GM23338 (cell line): ENCODE measurements around the gene NAPSA. TPM values are rescaled to one million over a fixed set of nuclear protein-coding genes. Genes with fewer than 3 reads are reported as not detected.

Experiments used
- ATAC-seq: fragments of 200-7000 bp; cut with Tn5 transposase; 3 replicates; pipeline ENCODE4 v1.9.1; 2020
- DNase-seq: peaks from one replicate; pipeline ENCODE4 v3.0.0-alpha.2; 2015; ENCODE audit warnings: low spot score
- H2AFZ ChIP-seq: fragments of 200-600 bp; sonication (generic); 2 replicates; pipeline ENCODE4 v1.8.0; 2016; ENCODE audit warnings: antibody characterized with exemption, mild to moderate bottlenecking, moderate library complexity
- H3F3A ChIP-seq: fragments of 200-600 bp; sonication (generic); replicated peaks from 2 replicates; pipeline ENCODE4 v1.8.0; 2017; ENCODE audit warnings: antibody characterized with exemption, mixed run types, low read depth
- H3K27ac ChIP-seq: fragments of 200-600 bp; sonication (generic); 2 replicates; pipeline ENCODE4 v1.6.1; 2016; ENCODE audit warnings: low read depth
- H3K27me3 ChIP-seq: fragments of 200-600 bp; sonication (generic); 2 replicates; pipeline ENCODE4 v1.8.0; 2016; ENCODE audit warnings: mild to moderate bottlenecking, mixed run types, moderate library complexity; ENCODE audit not compliant: insufficient read depth
- H3K36me3 ChIP-seq: fragments of 200-600 bp; sonication (generic); 2 replicates; pipeline ENCODE4 v1.8.0; 2016; ENCODE audit warnings: mild to moderate bottlenecking; ENCODE audit not compliant: insufficient read depth
- H3K4me1 ChIP-seq: fragments of 200-600 bp; sonication (generic); 2 replicates; pipeline ENCODE4 v1.8.0; 2016; ENCODE audit warnings: mild to moderate bottlenecking, moderate library complexity; ENCODE audit not compliant: insufficient read depth
- H3K4me2 ChIP-seq: fragments of 200-600 bp; sonication (generic); 2 replicates; pipeline ENCODE4 v1.7.1; 2017; ENCODE audit warnings: mixed run types
- H3K4me3 ChIP-seq: fragments of 200-600 bp; sonication (generic); 2 replicates; pipeline ENCODE4 v1.6.1; 2016; ENCODE audit warnings: mixed run types
- H3K79me2 ChIP-seq: fragments of 200-600 bp; sonication (generic); replicated peaks from 2 replicates; pipeline ENCODE4 v1.8.0; 2017; ENCODE audit warnings: mild to moderate bottlenecking; ENCODE audit not compliant: insufficient read depth
- H3K9me2 ChIP-seq: fragments of 200-600 bp; sonication (generic); 2 replicates; pipeline ENCODE4 v1.8.0; 2017; ENCODE audit not compliant: insufficient read depth
- H4K20me1 ChIP-seq: fragments of 200-600 bp; sonication (generic); replicated peaks from 2 replicates; pipeline ENCODE4 v1.8.0; 2017; ENCODE audit warnings: mild to moderate bottlenecking; ENCODE audit not compliant: insufficient read depth
- H3K27ac Mint-ChIP-seq: 2 replicates; pipeline ENCODE4 v1.8.0; 2020; ENCODE audit warnings: inconsistent platforms, mild to moderate bottlenecking, moderate library complexity, mixed read lengths
- H3K27me3 Mint-ChIP-seq: 3 replicates; pipeline ENCODE4 v1.8.0; 2022; ENCODE audit warnings: low read depth, mild to moderate bottlenecking, moderate library complexity, mixed read lengths, inconsistent platforms; ENCODE audit not compliant: insufficient read depth, poor library complexity
- H3K36me3 Mint-ChIP-seq: 3 replicates; pipeline ENCODE4 v1.8.0; 2021; ENCODE audit warnings: low read depth, mild to moderate bottlenecking, inconsistent platforms, moderate library complexity, mixed read lengths
- H3K4me1 Mint-ChIP-seq: 3 replicates; pipeline ENCODE4 v1.8.0; 2020; ENCODE audit warnings: mild to moderate bottlenecking, inconsistent platforms, mixed read lengths
- H3K4me3 Mint-ChIP-seq: 3 replicates; pipeline ENCODE4 v1.8.0; 2021; ENCODE audit warnings: moderate library complexity, mild to moderate bottlenecking, inconsistent platforms, mixed read lengths
- H3K9me3 Mint-ChIP-seq: 3 replicates; pipeline ENCODE4 v1.8.0; 2020; ENCODE audit warnings: moderate library complexity, mild to moderate bottlenecking, inconsistent platforms, mixed read lengths
- EZH2 ChIP-seq: fragments of 200-600 bp; sonication (generic); IDR thresholded peaks from one replicate; pipeline ENCODE4 v1.8.0; 2017; ENCODE audit warnings: antibody characterized with exemption, mild to moderate bottlenecking, low read depth; ENCODE audit not compliant: unreplicated experiment
- EZH2phosphoT487 ChIP-seq: fragments of 200-600 bp; sonication (generic); IDR thresholded peaks from one replicate; pipeline ENCODE4 v1.8.1; 2018; ENCODE audit warnings: antibody characterized with exemption; ENCODE audit not compliant: unreplicated experiment
- JUNB ChIP-seq: IDR thresholded peaks from one replicate; pipeline ENCODE4 v1.6.1; 2016; ENCODE audit warnings: antibody characterized with exemption; ENCODE audit not compliant: unreplicated experiment
- NANOG ChIP-seq: IDR thresholded peaks from 2 replicates; pipeline ENCODE4 v1.6.1; 2016; ENCODE audit warnings: antibody characterized with exemption, borderline replicate concordance
- STAT1 ChIP-seq: IDR thresholded peaks from one replicate; pipeline ENCODE4 v1.6.1; 2016; ENCODE audit warnings: antibody characterized with exemption; ENCODE audit not compliant: unreplicated experiment
- ZNF114 ChIP-seq: fragments of 250-450 bp; sonication (Bioruptor Pico); IDR thresholded peaks from 2 replicates; pipeline ENCODE4 v1.5.0; 2020; ENCODE audit warnings: mild to moderate bottlenecking, moderate library complexity
- ZNF331 ChIP-seq: fragments of 250-450 bp; sonication (Bioruptor Pico); IDR thresholded peaks from 2 replicates; pipeline ENCODE4 v1.5.0; 2020; ENCODE audit warnings: low read depth, mild to moderate bottlenecking, moderate library complexity
- polyA plus RNA-seq: library from polyadenylated mRNA; unstranded; fragments of >200 nt; fragmentation: Nextera tagmentation; extraction: Ambion mirVana; gene quantifications from 2 replicates; pipeline ENCODE4 v1.2.1, GENCODE V29; 2016
- total RNA-seq: library from RNA; depleted of rRNA; stranded (reverse); fragments of >200 nt; shearing (Covaris generic); gene quantifications from 2 replicates; pipeline ENCODE4 v1.2.3, GENCODE V29; 2014
- TF ChIP-seq, protein P1 (sequence below), 2 experiments: fragments of 200-600 bp in 1 of 2; sonication (generic) in 1 of 2; conservative IDR thresholded peaks; 2 replicates each; pipeline versions ENCODE4 v1.5.1 to v1.6.1; 2016 to 2017; ENCODE audit warnings: antibody characterized with exemption in 2 of 2, low read depth in 2 of 2, mild to moderate bottlenecking in 2 of 2, moderate library complexity in 1 of 2
- TF ChIP-seq, protein P2 (sequence below): IDR thresholded peaks from one replicate; pipeline ENCODE4 v1.6.1; 2018; ENCODE audit warnings: antibody characterized with exemption; ENCODE audit not compliant: unreplicated experiment
- TF ChIP-seq, protein P3 (sequence below): fragments of 250-450 bp; sonication (Bioruptor Pico); IDR thresholded peaks from 2 replicates; pipeline ENCODE4 v1.5.0; 2020; ENCODE audit warnings: mild to moderate bottlenecking, moderate library complexity
- TF ChIP-seq, protein P4 (sequence below): IDR thresholded peaks from 2 replicates; pipeline ENCODE4 v1.6.1; 2016; ENCODE audit warnings: antibody characterized with exemption

NAPSA gene
- total and polyA plus RNA-seq, 2 experiments from 2014 or later: 0.14 to 0.99 TPM

DNA sequence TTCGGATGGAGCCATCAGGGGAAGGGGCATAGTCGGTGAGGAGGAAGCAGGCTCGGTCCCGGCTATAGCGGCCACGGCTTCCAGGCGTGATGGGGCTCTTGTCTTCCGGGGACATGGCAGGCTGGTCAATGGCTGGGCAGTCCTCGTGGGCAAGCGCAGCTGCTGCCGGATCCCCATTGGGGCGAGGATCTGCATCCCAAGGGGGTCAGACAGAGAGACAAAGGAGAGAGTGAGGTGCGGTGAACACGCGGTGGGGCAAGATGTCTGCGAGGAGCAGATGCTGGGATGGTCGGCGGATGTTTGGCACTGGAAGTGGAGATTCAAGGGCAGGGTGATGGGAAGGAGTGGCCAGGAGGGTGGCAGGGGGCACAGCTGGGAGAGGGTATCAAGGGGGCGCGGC lies 44.8 kb downstream of the NAPSA start:
- H3K4me2 ChIP-seq: no peak overlapping the region
- peaks cover 8% of the 10 kb centered on the region for H3K4me1 ChIP-seq
- H3K27ac ChIP-seq: no peak overlapping the region
- H3K27ac Mint-ChIP-seq: no peak overlapping the region
- no peak overlapping the region for H2AFZ ChIP-seq
- DNase-seq (no peak), ATAC-seq (no peak)
- H3F3A ChIP-seq: peaks cover 7% of the 10 kb centered on the region; the same call in 1 of the 2 replicates
- no peaks in the 10 kb centered on the region for H3K9me2 ChIP-seq
- peaks cover 15% of the 10 kb centered on the region for H3K27me3 Mint-ChIP-seq
- H3K27me3 ChIP-seq: no peaks in the 10 kb centered on the region
- peaks cover 50% of the 10 kb centered on the region for H3K36me3 Mint-ChIP-seq
- no peak overlapping the region for H3K4me3 Mint-ChIP-seq
- H4K20me1 ChIP-seq: 0 out of 2 replicates have a peak, but pooled peaks cover 4% of the 10 kb centered on the region
- peaks cover 88% of the 10 kb centered on the region for H3K9me3 Mint-ChIP-seq
- no peaks in the 10 kb centered on the region; the same call in 1 of the 2 replicates for H3K36me3 ChIP-seq
- no peaks in the 10 kb centered on the region; the same call in 1 of the 2 replicates for H3K79me2 ChIP-seq
- no peak for TF ChIP-seq EZH2
- TF ChIP-seq STAT1: no peak
- TF ChIP-seq EZH2phosphoT487: no peak
- no peak for TF ChIP-seq JUNB
- no peak for TF ChIP-seq ZNF331 (CRISPR knock-in tag)
- TF ChIP-seq NANOG: no peak
- TF ChIP-seq ZNF114 (CRISPR knock-in tag): no peak
- TF ChIP-seq, protein P1, sequence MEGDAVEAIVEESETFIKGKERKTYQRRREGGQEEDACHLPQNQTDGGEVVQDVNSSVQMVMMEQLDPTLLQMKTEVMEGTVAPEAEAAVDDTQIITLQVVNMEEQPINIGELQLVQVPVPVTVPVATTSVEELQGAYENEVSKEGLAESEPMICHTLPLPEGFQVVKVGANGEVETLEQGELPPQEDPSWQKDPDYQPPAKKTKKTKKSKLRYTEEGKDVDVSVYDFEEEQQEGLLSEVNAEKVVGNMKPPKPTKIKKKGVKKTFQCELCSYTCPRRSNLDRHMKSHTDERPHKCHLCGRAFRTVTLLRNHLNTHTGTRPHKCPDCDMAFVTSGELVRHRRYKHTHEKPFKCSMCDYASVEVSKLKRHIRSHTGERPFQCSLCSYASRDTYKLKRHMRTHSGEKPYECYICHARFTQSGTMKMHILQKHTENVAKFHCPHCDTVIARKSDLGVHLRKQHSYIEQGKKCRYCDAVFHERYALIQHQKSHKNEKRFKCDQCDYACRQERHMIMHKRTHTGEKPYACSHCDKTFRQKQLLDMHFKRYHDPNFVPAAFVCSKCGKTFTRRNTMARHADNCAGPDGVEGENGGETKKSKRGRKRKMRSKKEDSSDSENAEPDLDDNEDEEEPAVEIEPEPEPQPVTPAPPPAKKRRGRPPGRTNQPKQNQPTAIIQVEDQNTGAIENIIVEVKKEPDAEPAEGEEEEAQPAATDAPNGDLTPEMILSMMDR (conservative IDR thresholded peaks at IDR 0.05; ENCODE audit: low read depth in 2 of 2): no peak
- TF ChIP-seq, protein P2, sequence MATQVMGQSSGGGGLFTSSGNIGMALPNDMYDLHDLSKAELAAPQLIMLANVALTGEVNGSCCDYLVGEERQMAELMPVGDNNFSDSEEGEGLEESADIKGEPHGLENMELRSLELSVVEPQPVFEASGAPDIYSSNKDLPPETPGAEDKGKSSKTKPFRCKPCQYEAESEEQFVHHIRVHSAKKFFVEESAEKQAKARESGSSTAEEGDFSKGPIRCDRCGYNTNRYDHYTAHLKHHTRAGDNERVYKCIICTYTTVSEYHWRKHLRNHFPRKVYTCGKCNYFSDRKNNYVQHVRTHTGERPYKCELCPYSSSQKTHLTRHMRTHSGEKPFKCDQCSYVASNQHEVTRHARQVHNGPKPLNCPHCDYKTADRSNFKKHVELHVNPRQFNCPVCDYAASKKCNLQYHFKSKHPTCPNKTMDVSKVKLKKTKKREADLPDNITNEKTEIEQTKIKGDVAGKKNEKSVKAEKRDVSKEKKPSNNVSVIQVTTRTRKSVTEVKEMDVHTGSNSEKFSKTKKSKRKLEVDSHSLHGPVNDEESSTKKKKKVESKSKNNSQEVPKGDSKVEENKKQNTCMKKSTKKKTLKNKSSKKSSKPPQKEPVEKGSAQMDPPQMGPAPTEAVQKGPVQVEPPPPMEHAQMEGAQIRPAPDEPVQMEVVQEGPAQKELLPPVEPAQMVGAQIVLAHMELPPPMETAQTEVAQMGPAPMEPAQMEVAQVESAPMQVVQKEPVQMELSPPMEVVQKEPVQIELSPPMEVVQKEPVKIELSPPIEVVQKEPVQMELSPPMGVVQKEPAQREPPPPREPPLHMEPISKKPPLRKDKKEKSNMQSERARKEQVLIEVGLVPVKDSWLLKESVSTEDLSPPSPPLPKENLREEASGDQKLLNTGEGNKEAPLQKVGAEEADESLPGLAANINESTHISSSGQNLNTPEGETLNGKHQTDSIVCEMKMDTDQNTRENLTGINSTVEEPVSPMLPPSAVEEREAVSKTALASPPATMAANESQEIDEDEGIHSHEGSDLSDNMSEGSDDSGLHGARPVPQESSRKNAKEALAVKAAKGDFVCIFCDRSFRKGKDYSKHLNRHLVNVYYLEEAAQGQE: no peak
- TF ChIP-seq, protein P3, sequence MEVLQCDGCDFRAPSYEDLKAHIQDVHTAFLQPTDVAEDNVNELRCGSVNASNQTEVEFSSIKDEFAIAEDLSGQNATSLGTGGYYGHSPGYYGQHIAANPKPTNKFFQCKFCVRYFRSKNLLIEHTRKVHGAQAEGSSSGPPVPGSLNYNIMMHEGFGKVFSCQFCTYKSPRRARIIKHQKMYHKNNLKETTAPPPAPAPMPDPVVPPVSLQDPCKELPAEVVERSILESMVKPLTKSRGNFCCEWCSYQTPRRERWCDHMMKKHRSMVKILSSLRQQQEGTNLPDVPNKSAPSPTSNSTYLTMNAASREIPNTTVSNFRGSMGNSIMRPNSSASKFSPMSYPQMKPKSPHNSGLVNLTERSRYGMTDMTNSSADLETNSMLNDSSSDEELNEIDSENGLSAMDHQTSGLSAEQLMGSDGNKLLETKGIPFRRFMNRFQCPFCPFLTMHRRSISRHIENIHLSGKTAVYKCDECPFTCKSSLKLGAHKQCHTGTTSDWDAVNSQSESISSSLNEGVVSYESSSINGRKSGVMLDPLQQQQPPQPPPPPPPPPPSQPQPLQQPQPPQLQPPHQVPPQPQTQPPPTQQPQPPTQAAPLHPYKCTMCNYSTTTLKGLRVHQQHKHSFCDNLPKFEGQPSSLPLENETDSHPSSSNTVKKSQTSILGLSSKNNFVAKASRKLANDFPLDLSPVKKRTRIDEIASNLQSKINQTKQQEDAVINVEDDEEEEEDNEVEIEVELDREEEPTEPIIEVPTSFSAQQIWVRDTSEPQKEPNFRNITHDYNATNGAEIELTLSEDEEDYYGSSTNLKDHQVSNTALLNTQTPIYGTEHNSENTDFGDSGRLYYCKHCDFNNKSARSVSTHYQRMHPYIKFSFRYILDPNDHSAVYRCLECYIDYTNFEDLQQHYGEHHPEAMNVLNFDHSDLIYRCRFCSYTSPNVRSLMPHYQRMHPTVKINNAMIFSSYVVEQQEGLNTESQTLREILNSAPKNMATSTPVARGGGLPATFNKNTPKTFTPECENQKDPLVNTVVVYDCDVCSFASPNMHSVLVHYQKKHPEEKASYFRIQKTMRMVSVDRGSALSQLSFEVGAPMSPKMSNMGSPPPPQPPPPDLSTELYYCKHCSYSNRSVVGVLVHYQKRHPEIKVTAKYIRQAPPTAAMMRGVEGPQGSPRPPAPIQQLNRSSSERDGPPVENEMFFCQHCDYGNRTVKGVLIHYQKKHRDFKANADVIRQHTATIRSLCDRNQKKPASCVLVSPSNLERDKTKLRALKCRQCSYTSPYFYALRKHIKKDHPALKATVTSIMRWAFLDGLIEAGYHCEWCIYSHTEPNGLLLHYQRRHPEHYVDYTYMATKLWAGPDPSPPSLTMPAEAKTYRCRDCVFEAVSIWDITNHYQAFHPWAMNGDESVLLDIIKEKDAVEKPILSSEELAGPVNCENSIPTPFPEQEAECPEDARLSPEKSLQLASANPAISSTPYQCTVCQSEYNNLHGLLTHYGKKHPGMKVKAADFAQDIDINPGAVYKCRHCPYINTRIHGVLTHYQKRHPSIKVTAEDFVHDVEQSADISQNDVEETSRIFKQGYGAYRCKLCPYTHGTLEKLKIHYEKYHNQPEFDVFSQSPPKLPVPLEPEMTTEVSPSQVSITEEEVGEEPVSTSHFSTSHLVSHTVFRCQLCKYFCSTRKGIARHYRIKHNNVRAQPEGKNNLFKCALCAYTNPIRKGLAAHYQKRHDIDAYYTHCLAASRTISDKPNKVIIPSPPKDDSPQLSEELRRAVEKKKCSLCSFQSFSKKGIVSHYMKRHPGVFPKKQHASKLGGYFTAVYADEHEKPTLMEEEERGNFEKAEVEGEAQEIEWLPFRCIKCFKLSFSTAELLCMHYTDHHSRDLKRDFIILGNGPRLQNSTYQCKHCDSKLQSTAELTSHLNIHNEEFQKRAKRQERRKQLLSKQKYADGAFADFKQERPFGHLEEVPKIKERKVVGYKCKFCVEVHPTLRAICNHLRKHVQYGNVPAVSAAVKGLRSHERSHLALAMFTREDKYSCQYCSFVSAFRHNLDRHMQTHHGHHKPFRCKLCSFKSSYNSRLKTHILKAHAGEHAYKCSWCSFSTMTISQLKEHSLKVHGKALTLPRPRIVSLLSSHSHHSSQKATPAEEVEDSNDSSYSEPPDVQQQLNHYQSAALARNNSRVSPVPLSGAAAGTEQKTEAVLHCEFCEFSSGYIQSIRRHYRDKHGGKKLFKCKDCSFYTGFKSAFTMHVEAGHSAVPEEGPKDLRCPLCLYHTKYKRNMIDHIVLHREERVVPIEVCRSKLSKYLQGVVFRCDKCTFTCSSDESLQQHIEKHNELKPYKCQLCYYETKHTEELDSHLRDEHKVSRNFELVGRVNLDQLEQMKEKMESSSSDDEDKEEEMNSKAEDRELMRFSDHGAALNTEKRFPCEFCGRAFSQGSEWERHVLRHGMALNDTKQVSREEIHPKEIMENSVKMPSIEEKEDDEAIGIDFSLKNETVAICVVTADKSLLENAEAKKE (CRISPR knock-in tag): no peak
- TF ChIP-seq, protein P4, sequence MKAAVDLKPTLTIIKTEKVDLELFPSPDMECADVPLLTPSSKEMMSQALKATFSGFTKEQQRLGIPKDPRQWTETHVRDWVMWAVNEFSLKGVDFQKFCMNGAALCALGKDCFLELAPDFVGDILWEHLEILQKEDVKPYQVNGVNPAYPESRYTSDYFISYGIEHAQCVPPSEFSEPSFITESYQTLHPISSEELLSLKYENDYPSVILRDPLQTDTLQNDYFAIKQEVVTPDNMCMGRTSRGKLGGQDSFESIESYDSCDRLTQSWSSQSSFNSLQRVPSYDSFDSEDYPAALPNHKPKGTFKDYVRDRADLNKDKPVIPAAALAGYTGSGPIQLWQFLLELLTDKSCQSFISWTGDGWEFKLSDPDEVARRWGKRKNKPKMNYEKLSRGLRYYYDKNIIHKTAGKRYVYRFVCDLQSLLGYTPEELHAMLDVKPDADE: no peak
- no peaks in the 10 kb centered on the region for H3K4me1 Mint-ChIP-seq
- no peak overlapping the region for H3K4me3 ChIP-seq
